ENCODE data around the gene BBS9.

The BBS9 gene

GRCh38 chr7:33550979-33551378, 421.6 kb downstream of the BBS9 start:
- DNase-seq (ENCODE audit: low read depth, low spot score): no peak
- H3K27ac ChIP-seq: no peak overlapping the region
- no peaks in the 10 kb centered on the region for H3K36me3 ChIP-seq (ENCODE audit: insufficient read depth, low read length)
- no peak for TF ChIP-seq EZH2 (IDR thresholded peaks at IDR 0.05)
- TF ChIP-seq FOXP2 (optimal IDR thresholded peaks at IDR 0.05; ENCODE audit: control extremely low read depth, extremely low read length, insufficient read depth): no peak
- no peak for TF ChIP-seq POLR2AphosphoS5 (IDR thresholded peaks at IDR 0.05; ENCODE audit: borderline replicate concordance, low read depth, low read length)
- no peak overlapping the region for H3K4me3 ChIP-seq
- H3K9me3 ChIP-seq (ENCODE audit: low read depth, low read length): no peaks in the 10 kb centered on the region
- H3K9ac ChIP-seq (ENCODE audit: insufficient read length): no peak overlapping the region

- Histone ChIP-seq H3K9ac (ENCODE audit: insufficient read length) (no peak overlapping the region), H3K27ac (no peak overlapping the region), H3K4me3 (no peak overlapping the region), H3K36me3 (ENCODE audit: insufficient read depth, low read length) (no peaks in the 10 kb centered on the region), H3K9me3 (ENCODE audit: low read depth, low read length) (no peaks in the 10 kb centered on the region)
- DNase-seq (ENCODE audit: low read depth, low spot score): no peak
- no peak for TF ChIP-seq POLR2AphosphoS5 (IDR thresholded peaks at IDR 0.05; ENCODE audit: borderline replicate concordance, low read depth, low read length)
Observed at GRCh38 chr7:33554046-33554445, 424.7 kb downstream of the BBS9 start.

GRCh38 chr7:33554576-33554975, 425.2 kb downstream of the BBS9 start:
- Histone ChIP-seq H3K9ac (ENCODE audit: insufficient read length) (no peak overlapping the region), H3K9me3 (ENCODE audit: low read depth, low read length) (no peaks in the 10 kb centered on the region), H3K4me3 (no peak overlapping the region), H3K36me3 (ENCODE audit: insufficient read depth, low read length) (no peaks in the 10 kb centered on the region), H3K27ac (no peak overlapping the region)
- no peak for TF ChIP-seq EZH2 (IDR thresholded peaks at IDR 0.05)
- no peak for TF ChIP-seq FOXP2 (optimal IDR thresholded peaks at IDR 0.05; ENCODE audit: control extremely low read depth, extremely low read length, insufficient read depth)
- no peak for TF ChIP-seq POLR2AphosphoS5 (IDR thresholded peaks at IDR 0.05; ENCODE audit: borderline replicate concordance, low read depth, low read length)
- DNase-seq (ENCODE audit: low read depth, low spot score): no peak

GRCh38 chr7:33556472-33556871, 427.1 kb downstream of the BBS9 start:
- H3K27ac ChIP-seq: no peak overlapping the region
- no peak overlapping the region for H3K9ac ChIP-seq (ENCODE audit: insufficient read length)
- H3K9me3 ChIP-seq (ENCODE audit: low read depth, low read length): no peaks in the 10 kb centered on the region
- H3K4me3 ChIP-seq: no peak overlapping the region
- no peak for DNase-seq (ENCODE audit: low read depth, low spot score)
- TF ChIP-seq FOXP2 (optimal IDR thresholded peaks at IDR 0.05; ENCODE audit: control extremely low read depth, extremely low read length, insufficient read depth) (no peak), POLR2AphosphoS5 (IDR thresholded peaks at IDR 0.05; ENCODE audit: borderline replicate concordance, low read depth, low read length) (no peak), EZH2 (IDR thresholded peaks at IDR 0.05) (no peak)
- no peaks in the 10 kb centered on the region for H3K36me3 ChIP-seq (ENCODE audit: insufficient read depth, low read length)

GRCh38 chr7:33558549-33559323, 429.4 kb downstream of the BBS9 start:
- TF ChIP-seq EZH2 (IDR thresholded peaks at IDR 0.05) (no peak), FOXP2 (optimal IDR thresholded peaks at IDR 0.05; ENCODE audit: control extremely low read depth, extremely low read length, insufficient read depth) (no peak), POLR2AphosphoS5 (IDR thresholded peaks at IDR 0.05; ENCODE audit: borderline replicate concordance, low read depth, low read length) (no peak)
- no peak overlapping the region for H3K4me3 ChIP-seq
- no peak overlapping the region for H3K27ac ChIP-seq
- H3K9me3 ChIP-seq (ENCODE audit: low read depth, low read length): no peaks in the 10 kb centered on the region
- no peak for DNase-seq (ENCODE audit: low read depth, low spot score)
- H3K36me3 ChIP-seq (ENCODE audit: insufficient read depth, low read length): no peaks in the 10 kb centered on the region
- no peak overlapping the region for H3K9ac ChIP-seq (ENCODE audit: insufficient read length)

- no peak overlapping the region for H3K27ac ChIP-seq
- no peak overlapping the region for H3K9ac ChIP-seq (ENCODE audit: insufficient read length)
- H3K9me3 ChIP-seq (ENCODE audit: low read depth, low read length): no peaks in the 10 kb centered on the region
- DNase-seq (ENCODE audit: low read depth, low spot score): no peak
- no peak overlapping the region for H3K4me3 ChIP-seq
- H3K36me3 ChIP-seq (ENCODE audit: insufficient read depth, low read length): no peaks in the 10 kb centered on the region
- TF ChIP-seq EZH2 (IDR thresholded peaks at IDR 0.05) (no peak), FOXP2 (optimal IDR thresholded peaks at IDR 0.05; ENCODE audit: control extremely low read depth, extremely low read length, insufficient read depth) (no peak), POLR2AphosphoS5 (IDR thresholded peaks at IDR 0.05; ENCODE audit: borderline replicate concordance, low read depth, low read length) (no peak)
Observed at GRCh38 chr7:33559324-33559710, 430.0 kb downstream of the BBS9 start.

- Histone ChIP-seq H3K4me3 (no peak overlapping the region), H3K27ac (no peak overlapping the region), H3K9ac (ENCODE audit: insufficient read length) (no peak overlapping the region), H3K9me3 (ENCODE audit: low read depth, low read length) (no peaks in the 10 kb centered on the region), H3K36me3 (ENCODE audit: insufficient read depth, low read length) (no peaks in the 10 kb centered on the region)
- TF ChIP-seq EZH2 (IDR thresholded peaks at IDR 0.05) (no peak), POLR2AphosphoS5 (IDR thresholded peaks at IDR 0.05; ENCODE audit: borderline replicate concordance, low read depth, low read length) (no peak), FOXP2 (optimal IDR thresholded peaks at IDR 0.05; ENCODE audit: control extremely low read depth, extremely low read length, insufficient read depth) (no peak)
- no peak for DNase-seq (ENCODE audit: low read depth, low spot score)
Observed at GRCh38 chr7:33562996-33563395, 433.6 kb downstream of the BBS9 start.

- Histone ChIP-seq H3K9ac (ENCODE audit: insufficient read length) (no peak overlapping the region), H3K4me3 (no peak overlapping the region), H3K9me3 (ENCODE audit: low read depth, low read length) (no peaks in the 10 kb centered on the region), H3K36me3 (ENCODE audit: insufficient read depth, low read length) (no peaks in the 10 kb centered on the region), H3K27ac (no peak overlapping the region)
- DNase-seq (ENCODE audit: low read depth, low spot score): no peak
- TF ChIP-seq FOXP2 (optimal IDR thresholded peaks at IDR 0.05; ENCODE audit: control extremely low read depth, extremely low read length, insufficient read depth): no peak
- TF ChIP-seq POLR2AphosphoS5 (IDR thresholded peaks at IDR 0.05; ENCODE audit: borderline replicate concordance, low read depth, low read length): no peak
- no peak for TF ChIP-seq EZH2 (IDR thresholded peaks at IDR 0.05)
Observed at GRCh38 chr7:33563651-33564050, 434.3 kb downstream of the BBS9 start.

GRCh38 chr7:33578166-33578565, 448.8 kb downstream of the BBS9 start:
- DNase-seq (ENCODE audit: low read depth, low spot score): no peak
- H3K9ac ChIP-seq (ENCODE audit: insufficient read length): no peak overlapping the region
- H3K36me3 ChIP-seq (ENCODE audit: insufficient read depth, low read length): no peaks in the 10 kb centered on the region
- TF ChIP-seq FOXP2 (optimal IDR thresholded peaks at IDR 0.05; ENCODE audit: control extremely low read depth, extremely low read length, insufficient read depth) (no peak), EZH2 (IDR thresholded peaks at IDR 0.05) (no peak), POLR2AphosphoS5 (IDR thresholded peaks at IDR 0.05; ENCODE audit: borderline replicate concordance, low read depth, low read length) (no peak)
- no peak overlapping the region for H3K4me3 ChIP-seq
- H3K9me3 ChIP-seq (ENCODE audit: low read depth, low read length): no peaks in the 10 kb centered on the region
- no peak overlapping the region for H3K27ac ChIP-seq

All from SK-N-MC (cell line).